T-helper 1 cell treated with Interleukin-12 subunit alpha and Interleukin-12 subunit beta and Interleukin-4 antibody, amounts not matched to agents 30 μg/mL and 1 μg/mL, for 36 hours (primary cell): ENCODE data around the gene EPHB1.

Source experiments
- H3K27ac Mint-ChIP-seq: one replicate; pipeline ENCODE4 v1.8.0; 2021; ENCODE audit warnings: mild to moderate bottlenecking, mixed read lengths
- H3K27me3 Mint-ChIP-seq: one replicate; pipeline ENCODE4 v1.8.0; 2021; ENCODE audit warnings: low read depth, mixed read lengths
- H3K36me3 Mint-ChIP-seq: one replicate; pipeline ENCODE4 v1.8.0; 2021; ENCODE audit warnings: low read depth, mixed read lengths
- H3K4me1 Mint-ChIP-seq: one replicate; pipeline ENCODE4 v1.8.0; 2021; ENCODE audit warnings: low read depth, mixed read lengths
- H3K4me3 Mint-ChIP-seq: one replicate; pipeline ENCODE4 v1.8.0; 2021; ENCODE audit warnings: mild to moderate bottlenecking, moderate library complexity, mixed read lengths
- H3K9me3 Mint-ChIP-seq: one replicate; pipeline ENCODE4 v1.8.0; 2021; ENCODE audit warnings: mixed read lengths

Gene EPHB1

GRCh38 chr3:135238236-135238830 is 443.3 kb downstream of the EPHB1 start:
- H3K4me3 Mint-ChIP-seq: no peak overlapping the region
- no peaks in the 10 kb centered on the region for H3K27me3 Mint-ChIP-seq
- H3K9me3 Mint-ChIP-seq: peaks cover 5% of the 10 kb centered on the region
- H3K36me3 Mint-ChIP-seq: no peaks in the 10 kb centered on the region
- no peaks in the 10 kb centered on the region for H3K4me1 Mint-ChIP-seq
- no peak overlapping the region for H3K27ac Mint-ChIP-seq

GRCh38 chr3:135238871-135239614 is 444.0 kb downstream of the EPHB1 start:
- Mint-ChIP-seq H3K9me3 (peaks cover 3% of the 10 kb centered on the region), H3K36me3 (no peaks in the 10 kb centered on the region), H3K4me1 (no peaks in the 10 kb centered on the region), H3K27ac (no peak overlapping the region), H3K27me3 (no peaks in the 10 kb centered on the region), H3K4me3 (no peak overlapping the region)

GRCh38 chr3:135239615-135239884 is 444.5 kb downstream of the EPHB1 start:
- no peak overlapping the region for H3K4me3 Mint-ChIP-seq
- H3K27ac Mint-ChIP-seq: no peak overlapping the region

GRCh38 chr3:135240426-135240825 is 445.4 kb downstream of the EPHB1 start:
- Mint-ChIP-seq H3K36me3 (no peaks in the 10 kb centered on the region), H3K4me1 (no peaks in the 10 kb centered on the region), H3K27me3 (no peaks in the 10 kb centered on the region), H3K4me3 (no peak overlapping the region), H3K9me3 (no peaks in the 10 kb centered on the region), H3K27ac (no peak overlapping the region)

More at GRCh38 chr3:135239615-135239884, 444.5 kb downstream of the EPHB1 start:
- no peaks in the 10 kb centered on the region for H3K36me3 Mint-ChIP-seq
- no peaks in the 10 kb centered on the region for H3K27me3 Mint-ChIP-seq
- no peaks in the 10 kb centered on the region for H3K9me3 Mint-ChIP-seq
- H3K4me1 Mint-ChIP-seq: no peaks in the 10 kb centered on the region

GRCh38 chr3:135242285-135242684 is 447.2 kb downstream of the EPHB1 start:
- H3K4me1 Mint-ChIP-seq: no peaks in the 10 kb centered on the region
- no peaks in the 10 kb centered on the region for H3K36me3 Mint-ChIP-seq
- H3K9me3 Mint-ChIP-seq: no peaks in the 10 kb centered on the region

GRCh38 chr3:135243616-135244015 is 448.6 kb downstream of the EPHB1 start:
- Mint-ChIP-seq H3K36me3 (no peaks in the 10 kb centered on the region), H3K27ac (no peak overlapping the region), H3K4me3 (no peak overlapping the region), H3K4me1 (no peaks in the 10 kb centered on the region), H3K27me3 (no peaks in the 10 kb centered on the region), H3K9me3 (no peaks in the 10 kb centered on the region)

More at GRCh38 chr3:135242285-135242684, 447.2 kb downstream of the EPHB1 start:
- H3K27me3 Mint-ChIP-seq: no peaks in the 10 kb centered on the region
- H3K4me3 Mint-ChIP-seq: no peak overlapping the region
- no peak overlapping the region for H3K27ac Mint-ChIP-seq

GRCh38 chr3:135246027-135246426 is 451.0 kb downstream of the EPHB1 start:
- Mint-ChIP-seq H3K4me3 (no peak overlapping the region), H3K27me3 (no peaks in the 10 kb centered on the region), H3K9me3 (no peaks in the 10 kb centered on the region), H3K4me1 (no peaks in the 10 kb centered on the region), H3K27ac (no peak overlapping the region), H3K36me3 (no peaks in the 10 kb centered on the region)

GRCh38 chr3:135248213-135248612 is 453.2 kb downstream of the EPHB1 start:
- Mint-ChIP-seq H3K4me3 (no peak overlapping the region), H3K36me3 (no peaks in the 10 kb centered on the region), H3K27ac (no peak overlapping the region), H3K9me3 (no peaks in the 10 kb centered on the region), H3K4me1 (no peaks in the 10 kb centered on the region), H3K27me3 (no peaks in the 10 kb centered on the region)

GRCh38 chr3:135249186-135249585 is 454.1 kb downstream of the EPHB1 start:
- H3K36me3 Mint-ChIP-seq: no peaks in the 10 kb centered on the region
- no peak overlapping the region for H3K27ac Mint-ChIP-seq
- no peaks in the 10 kb centered on the region for H3K4me1 Mint-ChIP-seq
- no peak overlapping the region for H3K4me3 Mint-ChIP-seq
- no peaks in the 10 kb centered on the region for H3K27me3 Mint-ChIP-seq
- H3K9me3 Mint-ChIP-seq: no peaks in the 10 kb centered on the region

GRCh38 chr3:135258916-135259315 is 463.9 kb downstream of the EPHB1 start:
- Mint-ChIP-seq H3K27ac (no peak overlapping the region), H3K9me3 (no peaks in the 10 kb centered on the region), H3K4me1 (no peaks in the 10 kb centered on the region), H3K4me3 (no peak overlapping the region), H3K27me3 (no peaks in the 10 kb centered on the region), H3K36me3 (no peaks in the 10 kb centered on the region)

GRCh38 chr3:135260025-135260424 is 465.0 kb downstream of the EPHB1 start:
- H3K9me3 Mint-ChIP-seq: no peaks in the 10 kb centered on the region
- no peaks in the 10 kb centered on the region for H3K4me1 Mint-ChIP-seq
- H3K27ac Mint-ChIP-seq: no peak overlapping the region
- no peak overlapping the region for H3K4me3 Mint-ChIP-seq
- H3K36me3 Mint-ChIP-seq: no peaks in the 10 kb centered on the region
- H3K27me3 Mint-ChIP-seq: no peaks in the 10 kb centered on the region

GRCh38 chr3:135261214-135261775 is 466.2 kb downstream of the EPHB1 start:
- no peaks in the 10 kb centered on the region for H3K9me3 Mint-ChIP-seq
- no peaks in the 10 kb centered on the region for H3K27me3 Mint-ChIP-seq
- H3K36me3 Mint-ChIP-seq: no peaks in the 10 kb centered on the region
- no peak overlapping the region for H3K4me3 Mint-ChIP-seq
- H3K4me1 Mint-ChIP-seq: no peaks in the 10 kb centered on the region
- H3K27ac Mint-ChIP-seq: no peak overlapping the region

- no peaks in the 10 kb centered on the region for H3K36me3 Mint-ChIP-seq
- no peak overlapping the region for H3K27ac Mint-ChIP-seq
- H3K27me3 Mint-ChIP-seq: no peaks in the 10 kb centered on the region
- H3K4me1 Mint-ChIP-seq: no peaks in the 10 kb centered on the region
- no peaks in the 10 kb centered on the region for H3K9me3 Mint-ChIP-seq
- no peak overlapping the region for H3K4me3 Mint-ChIP-seq
Measured at GRCh38 chr3:135261916-135262315, 466.9 kb downstream of the EPHB1 start.

- no peaks in the 10 kb centered on the region for H3K4me1 Mint-ChIP-seq
- no peak overlapping the region for H3K4me3 Mint-ChIP-seq
- no peaks in the 10 kb centered on the region for H3K9me3 Mint-ChIP-seq
- no peaks in the 10 kb centered on the region for H3K36me3 Mint-ChIP-seq
- no peaks in the 10 kb centered on the region for H3K27me3 Mint-ChIP-seq
- H3K27ac Mint-ChIP-seq: no peak overlapping the region
Measured at GRCh38 chr3:135262441-135262840, 467.4 kb downstream of the EPHB1 start.

- H3K27me3 Mint-ChIP-seq: no peaks in the 10 kb centered on the region
- no peak overlapping the region for H3K4me3 Mint-ChIP-seq
- no peaks in the 10 kb centered on the region for H3K36me3 Mint-ChIP-seq
- no peak overlapping the region for H3K27ac Mint-ChIP-seq
- H3K9me3 Mint-ChIP-seq: no peaks in the 10 kb centered on the region
- H3K4me1 Mint-ChIP-seq: no peaks in the 10 kb centered on the region
Measured at GRCh38 chr3:135263331-135263730, 468.3 kb downstream of the EPHB1 start.
